Skeletal muscle tissue (tissue), 4 donors: ENCODE measurements around the gene TFCP2L1. TPM values are rescaled to one million over a fixed set of nuclear protein-coding genes. Genes with fewer than 3 reads are reported as not detected.
A peak's percentile ranks its signal among the peaks of the same experiment; 100 is the strongest.

Source experiments
- H3K27ac ChIP-seq: one replicate; pipeline ENCODE4 v1.7.0; 2013; ENCODE audit warnings: mild to moderate bottlenecking, low read depth, low read length, inconsistent platforms
- H3K27me3 ChIP-seq, 3 donors: one replicate each; pipeline ENCODE4 v1.7.0; 2013; ENCODE audit warnings: low read length in 3 of 3; ENCODE audit not compliant: control insufficient read depth in 3 of 3, insufficient read depth in 3 of 3
- H3K36me3 ChIP-seq, 3 donors: one replicate each; pipeline ENCODE4 v1.7.0; 2013; ENCODE audit warnings: low read length in 3 of 3; ENCODE audit not compliant: control insufficient read depth in 3 of 3, insufficient read depth in 3 of 3
- H3K4me1 ChIP-seq, 3 donors: one replicate each; pipeline ENCODE4 v1.7.0; 2013; ENCODE audit warnings: low read length in 3 of 3, mild to moderate bottlenecking in 3 of 3; ENCODE audit not compliant: control insufficient read depth in 3 of 3, insufficient read depth in 3 of 3
- H3K4me3 ChIP-seq, 3 donors: one replicate each; pipeline ENCODE4 v1.7.0; 2013; ENCODE audit warnings: low read length in 3 of 3
- H3K9ac ChIP-seq, 3 donors: one replicate each; pipeline ENCODE4 v1.7.0; 2013; ENCODE audit warnings: low read length in 3 of 3, mild to moderate bottlenecking in 3 of 3, moderate library complexity in 2 of 3, low read depth in 1 of 3
- H3K9me3 ChIP-seq, 3 donors: one replicate each; pipeline ENCODE4 v1.7.0; 2013; ENCODE audit warnings: low read length in 3 of 3; ENCODE audit not compliant: control insufficient read depth in 3 of 3
- total RNA-seq: library from RNA; depleted of rRNA; stranded (reverse); fragments of >200 nt; gene quantifications from one replicate; pipeline ENCODE4 v1.2.3, GENCODE V29; 2014
- donor health status: Osteomylitis.

TFCP2L1 gene
- total RNA-seq, 1 donor from 2014 or later = under 0.01 TPM

GRCh38 chr2:121201796-121202195, 83.2 kb downstream of the TFCP2L1 start:
- Histone ChIP-seq H3K36me3 (no peaks in the 10 kb centered on the region), H3K9me3 (no peaks in the 10 kb centered on the region), H3K27me3 (no peaks in the 10 kb centered on the region), H3K27ac (no peak overlapping the region), H3K4me1 (peaks cover 8 to 19% (median 12%) of the 10 kb centered on the region in 3 donors), H3K9ac (no peak overlapping the region), H3K4me3 (no peak overlapping the region)

GRCh38 chr2:121200419-121201315, 84.3 kb downstream of the TFCP2L1 start:
- Histone ChIP-seq H3K27me3 (no peaks in the 10 kb centered on the region), H3K27ac (no peak overlapping the region), H3K36me3 (no peaks in the 10 kb centered on the region), H3K9me3 (no peaks in the 10 kb centered on the region), H3K4me3 (no peak overlapping the region), H3K4me1 (peaks cover 13 to 25% (median 20%) of the 10 kb centered on the region in 3 donors), H3K9ac (no peak overlapping the region)

GRCh38 chr2:121200011-121200347, 85.0 kb downstream of the TFCP2L1 start:
- Histone ChIP-seq H3K9ac (no peak overlapping the region), H3K4me1 (peaks cover 13 to 19% (median 16%) of the 10 kb centered on the region in 3 donors), H3K27me3 (no peaks in the 10 kb centered on the region), H3K4me3 (no peak overlapping the region), H3K27ac (no peak overlapping the region), H3K36me3 (no peaks in the 10 kb centered on the region), H3K9me3 (no peaks in the 10 kb centered on the region)

- no peak overlapping the region for H3K27ac ChIP-seq
- H3K9ac ChIP-seq = no peak overlapping the region
- H3K36me3 ChIP-seq = no peaks in the 10 kb centered on the region
- peaks cover 13 to 19% (median 16%) of the 10 kb centered on the region in 3 donors for H3K4me1 ChIP-seq
- H3K9me3 ChIP-seq = no peaks in the 10 kb centered on the region
- H3K27me3 ChIP-seq = no peaks in the 10 kb centered on the region
- H3K4me3 ChIP-seq = no peak overlapping the region
Observed at GRCh38 chr2:121199281-121200010, 85.6 kb downstream of the TFCP2L1 start.

- peak overlapping the region in 2 of 3 donors; percentile 54 to 57 for H3K9ac ChIP-seq
Observed at GRCh38 chr2:121197369-121198091, 87.5 kb downstream of the TFCP2L1 start.

GRCh38 chr2:121196849-121197155, 88.2 kb downstream of the TFCP2L1 start:
- Histone ChIP-seq H3K27me3 (no peaks in the 10 kb centered on the region), H3K4me3 (no peak overlapping the region), H3K9ac (peak overlapping the region in 1 of 3 donors; percentile 8), H3K9me3 (no peaks in the 10 kb centered on the region), H3K27ac (no peak overlapping the region), H3K36me3 (no peaks in the 10 kb centered on the region), H3K4me1 (peaks cover 13 to 19% (median 16%) of the 10 kb centered on the region in 3 donors)

More at GRCh38 chr2:121197369-121198091, 87.5 kb downstream of the TFCP2L1 start:
- H3K4me3 ChIP-seq = no peak overlapping the region
- H3K27me3 ChIP-seq = no peaks in the 10 kb centered on the region
- no peaks in the 10 kb centered on the region for H3K9me3 ChIP-seq
- no peaks in the 10 kb centered on the region for H3K36me3 ChIP-seq
- peak overlapping the region; percentile 73 for H3K27ac ChIP-seq
- peaks cover 13 to 19% (median 16%) of the 10 kb centered on the region in 3 donors for H3K4me1 ChIP-seq

- H3K9ac ChIP-seq = peak overlapping the region in 1 of 3 donors; percentile 8
- H3K27ac ChIP-seq = no peak overlapping the region
- H3K4me3 ChIP-seq = no peak overlapping the region
Observed at GRCh38 chr2:121196132-121196848, 88.7 kb downstream of the TFCP2L1 start.

GRCh38 chr2:121195036-121195435, 90.0 kb downstream of the TFCP2L1 start:
- Histone ChIP-seq H3K36me3 (no peaks in the 10 kb centered on the region), H3K27me3 (no peaks in the 10 kb centered on the region), H3K9me3 (no peaks in the 10 kb centered on the region), H3K4me1 (peaks cover 13 to 20% (median 16%) of the 10 kb centered on the region in 3 donors), H3K4me3 (no peak overlapping the region), H3K9ac (no peak overlapping the region), H3K27ac (no peak overlapping the region)

More at GRCh38 chr2:121196132-121196848, 88.7 kb downstream of the TFCP2L1 start:
- Histone ChIP-seq H3K9me3 (no peaks in the 10 kb centered on the region), H3K4me1 (peaks cover 13 to 19% (median 16%) of the 10 kb centered on the region in 3 donors), H3K36me3 (no peaks in the 10 kb centered on the region), H3K27me3 (no peaks in the 10 kb centered on the region)

GRCh38 chr2:121194626-121195025, 90.4 kb downstream of the TFCP2L1 start:
- Histone ChIP-seq H3K4me3 (no peak overlapping the region), H3K27me3 (no peaks in the 10 kb centered on the region), H3K9ac (no peak overlapping the region), H3K36me3 (no peaks in the 10 kb centered on the region), H3K27ac (no peak overlapping the region), H3K9me3 (no peaks in the 10 kb centered on the region), H3K4me1 (peaks cover 13 to 21% (median 16%) of the 10 kb centered on the region in 3 donors)
